GM19025 (cell line): ENCODE results near the gene DAPK2.
A peak's percentile ranks its signal among the peaks of the same experiment; 100 is the strongest.
"Not testable (repeated sequence)": the region's sequence is repeated elsewhere in the genome, so short reads cannot be mapped to it uniquely, and the experiment has no call there.

Experiments
- ATAC-seq: cut with Tn5 transposase; IDR thresholded peaks from one replicate; pipeline ENCODE4 v1.9.1; 2021; ENCODE audit warnings: mild to moderate bottlenecking, low read depth, moderate library complexity; ENCODE audit not compliant: unreplicated experiment

The DAPK2 gene

DNA sequence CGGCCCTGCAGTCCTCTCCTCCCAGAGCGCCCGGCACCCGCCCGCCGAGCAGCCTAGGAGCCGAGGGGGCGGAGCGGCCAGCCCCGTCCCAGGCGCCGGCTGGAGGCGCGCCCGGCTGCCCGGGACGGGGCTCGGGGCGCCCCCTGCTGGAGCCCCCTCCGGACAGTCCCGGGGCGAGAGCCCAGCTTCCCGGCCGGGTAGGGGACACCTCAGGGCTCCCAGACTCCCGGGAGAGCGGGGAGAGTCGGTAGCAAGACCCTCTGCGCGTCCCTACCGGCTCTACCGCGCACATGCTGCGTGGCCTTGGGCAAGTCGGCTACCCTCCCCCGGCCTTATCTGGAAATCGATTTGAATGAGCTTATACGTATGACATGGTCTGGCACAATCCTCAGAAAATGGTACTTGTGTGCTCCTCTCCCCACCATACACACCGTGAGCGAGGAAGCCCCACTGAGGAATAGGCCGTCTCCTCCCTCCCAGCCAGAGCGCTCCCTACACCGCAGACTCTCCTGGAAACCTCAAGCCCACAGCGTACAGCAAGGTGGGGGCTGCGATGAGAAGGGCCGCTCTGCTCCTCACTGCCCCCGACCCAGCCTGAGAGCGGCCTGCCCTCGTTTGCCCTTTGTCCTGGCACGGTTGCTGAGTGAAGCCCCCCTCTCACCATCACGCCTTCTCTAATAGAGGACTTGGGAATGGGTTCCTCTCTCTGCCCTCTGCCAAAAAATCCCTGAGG, at the start of gene DAPK2:
DAPK2 (minus strand) TSS at position 65 of the 733 bp plus-strand sequence. CDS start 6,224 bp downstream, outside the sequence.
- peak; percentile 71 for ATAC-seq

DNA sequence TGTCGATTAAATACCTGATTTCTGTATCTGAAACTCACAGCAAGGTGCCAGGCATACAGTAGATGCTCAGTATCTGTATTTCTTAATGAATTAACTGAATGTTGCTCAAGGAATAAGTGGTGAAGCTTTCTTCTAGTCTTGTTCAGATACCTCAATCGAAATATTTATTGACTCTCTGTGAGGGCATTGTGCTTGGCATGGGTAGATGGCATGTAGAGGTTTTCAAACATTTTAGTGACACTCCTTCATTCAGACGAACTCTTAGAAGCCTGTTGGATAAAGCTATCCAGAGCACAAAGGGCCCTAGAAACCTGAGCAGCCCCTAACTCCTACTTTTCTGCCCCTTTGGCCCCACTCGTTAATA, 49.1 kb upstream of the DAPK2 start:
- ATAC-seq = no peak

- peak; percentile 58 for ATAC-seq
Measured at GRCh38 chr15:64093627-64094417, 47.5 kb upstream of the DAPK2 start, which contains the start of gene CIAO2A. CIAO2A (minus strand) TSS chr15:64093838; CDS start chr15:64093768, 70 bp downstream.

DNA sequence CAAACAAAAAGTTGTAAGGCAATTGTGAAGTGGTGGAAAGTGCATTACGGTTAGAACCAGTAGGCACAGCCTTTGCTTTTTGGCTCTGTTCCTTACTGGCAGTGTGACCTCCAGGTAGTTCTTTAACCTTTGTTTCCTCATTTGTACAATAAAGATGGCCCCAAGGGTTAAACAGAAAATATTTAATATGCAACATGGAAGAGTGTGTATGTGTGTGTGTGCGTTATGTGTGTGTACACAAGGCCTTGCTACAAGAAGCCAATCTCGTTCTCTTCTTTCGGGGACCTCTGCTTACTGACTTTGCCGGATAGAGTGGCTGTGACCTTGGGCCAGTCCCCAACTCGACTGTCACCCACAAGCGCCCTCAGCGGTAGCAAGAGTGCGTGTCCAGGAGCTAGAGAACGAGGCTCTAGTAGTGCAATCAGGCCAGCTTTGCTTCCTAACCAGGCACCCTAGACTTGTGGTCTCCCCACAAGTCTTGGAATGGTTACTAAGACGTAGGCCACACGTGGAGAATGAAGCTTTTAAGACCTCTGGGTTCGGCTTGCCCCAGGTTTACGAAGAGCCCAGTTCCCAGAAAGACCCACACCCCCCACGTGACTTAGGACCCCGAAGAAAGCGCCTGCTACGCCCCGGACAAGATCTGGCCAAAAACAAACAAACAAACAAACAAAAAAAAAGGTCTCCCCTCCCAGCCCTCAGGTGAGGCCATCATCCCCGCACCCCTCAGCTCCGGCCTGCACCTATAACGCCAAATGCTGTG, 46.8 kb upstream of the DAPK2 start:
- ATAC-seq = no peak

- no peak for ATAC-seq
Measured at GRCh38 chr15:64092075-64092820, 46.0 kb upstream of the DAPK2 start.

DNA sequence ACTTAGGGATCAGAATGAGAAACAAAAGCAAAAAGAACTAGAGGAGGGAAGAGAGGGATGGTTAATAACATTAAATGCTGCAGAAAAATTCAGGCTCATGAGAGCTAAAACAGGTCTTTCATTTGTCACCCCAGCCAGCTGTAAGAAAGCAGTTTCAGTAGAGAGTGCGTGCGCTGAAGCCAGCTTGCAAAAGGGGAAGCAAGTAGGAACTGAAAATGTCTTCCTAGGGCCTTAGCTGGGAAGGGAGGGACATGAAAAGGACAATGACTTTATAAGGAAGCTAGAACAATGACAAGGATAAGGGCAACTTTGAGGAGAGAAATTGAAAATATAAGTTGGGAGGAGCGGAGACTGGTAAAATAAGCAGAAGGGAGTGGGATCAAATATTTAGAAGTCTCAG, 44.2 kb upstream of the DAPK2 start:
- ATAC-seq = no peak

- ATAC-seq = no peak
Measured at GRCh38 chr15:64089543-64090280, 43.4 kb upstream of the DAPK2 start.

GRCh38 chr15:64082757-64083156, 36.5 kb upstream of the DAPK2 start:
- no peak for ATAC-seq

DNA sequence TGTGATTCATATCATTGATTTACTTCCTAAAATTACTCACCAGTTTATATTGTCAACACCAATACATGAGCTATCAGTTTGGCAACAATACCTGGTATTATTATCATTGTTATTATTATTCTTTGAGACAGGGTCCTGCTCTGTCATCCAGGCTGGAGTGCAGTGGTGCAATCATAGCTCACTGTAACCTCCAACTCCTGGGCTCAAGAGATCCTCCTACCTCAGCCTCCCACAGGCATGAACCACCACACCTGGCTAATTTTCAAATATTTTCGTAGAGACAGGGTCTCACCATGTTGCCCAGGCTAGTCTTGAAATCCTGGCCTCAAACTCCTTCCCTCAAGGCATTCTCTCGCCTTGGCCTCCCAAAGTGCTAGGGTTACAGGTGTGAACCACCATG, 27.2 kb upstream of the DAPK2 start:
- ATAC-seq = not testable (repeated sequence)

- no peak for ATAC-seq
Measured at GRCh38 chr15:64072812-64073211, 26.5 kb upstream of the DAPK2 start.

DNA sequence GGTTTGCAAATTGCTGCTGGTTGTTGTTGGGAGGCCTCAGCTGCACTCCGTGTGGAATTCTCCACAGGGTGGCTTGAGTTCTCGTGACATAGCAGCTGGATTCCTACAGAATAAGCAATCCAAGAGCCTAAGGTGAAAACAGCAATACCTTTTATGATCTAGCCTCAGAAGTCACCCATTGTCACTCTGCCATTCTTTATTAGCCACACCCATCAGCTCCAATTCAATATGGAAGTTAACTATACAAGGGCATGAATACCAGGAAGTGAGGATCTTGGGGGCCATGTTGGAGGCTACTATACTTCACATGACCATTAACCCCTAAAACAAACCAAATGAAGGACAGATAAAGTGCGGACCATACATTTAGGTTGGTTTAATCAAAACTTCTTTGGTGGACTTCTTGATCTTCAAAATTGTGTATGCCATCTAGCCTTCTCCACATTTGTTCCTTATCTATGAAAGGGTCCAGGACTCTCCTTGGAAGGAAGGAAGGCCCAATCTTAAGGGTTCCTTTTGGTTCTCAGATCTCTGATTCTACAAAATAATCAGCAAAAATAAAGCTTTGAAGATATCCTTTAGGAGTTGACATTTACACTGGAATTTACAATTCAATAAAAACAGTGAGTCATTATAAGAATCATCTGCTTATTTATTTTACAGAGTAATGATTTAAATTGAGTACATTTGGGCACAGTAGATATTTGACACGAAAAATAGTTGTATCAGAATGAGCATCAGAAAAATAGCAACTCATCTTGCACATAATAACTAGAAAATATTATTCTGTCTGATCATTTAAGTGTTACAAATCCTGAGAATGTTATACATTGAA, 25.9 kb upstream of the DAPK2 start:
- no peak for ATAC-seq

GRCh38 chr15:64070965-64071851, 24.9 kb upstream of the DAPK2 start:
- ATAC-seq = no peak

DNA sequence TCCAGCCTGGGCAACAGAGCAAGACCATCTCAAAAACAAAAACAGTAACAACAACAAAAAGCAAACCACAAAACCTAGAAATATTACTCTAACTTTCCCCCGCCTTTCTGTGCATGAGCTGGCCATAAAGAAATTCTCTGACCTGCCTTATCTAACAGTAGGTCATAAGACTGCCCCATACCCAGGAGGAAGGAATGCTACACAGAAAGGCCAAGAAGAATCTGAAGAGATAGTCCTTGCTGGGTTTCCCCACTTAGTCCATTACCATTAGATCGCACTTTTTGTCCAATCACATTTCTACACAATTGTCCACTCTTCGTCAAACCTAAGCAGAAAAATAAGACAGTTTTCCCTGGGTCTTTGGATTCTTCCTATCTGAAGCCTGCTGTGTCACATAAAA, 23.8 kb upstream of the DAPK2 start:
- ATAC-seq = no peak

GRCh38 chr15:64068133-64068532, 21.8 kb upstream of the DAPK2 start:
- ATAC-seq = no peak

- ATAC-seq = no peak
Measured at GRCh38 chr15:64067564-64068030, 21.3 kb upstream of the DAPK2 start.

DNA sequence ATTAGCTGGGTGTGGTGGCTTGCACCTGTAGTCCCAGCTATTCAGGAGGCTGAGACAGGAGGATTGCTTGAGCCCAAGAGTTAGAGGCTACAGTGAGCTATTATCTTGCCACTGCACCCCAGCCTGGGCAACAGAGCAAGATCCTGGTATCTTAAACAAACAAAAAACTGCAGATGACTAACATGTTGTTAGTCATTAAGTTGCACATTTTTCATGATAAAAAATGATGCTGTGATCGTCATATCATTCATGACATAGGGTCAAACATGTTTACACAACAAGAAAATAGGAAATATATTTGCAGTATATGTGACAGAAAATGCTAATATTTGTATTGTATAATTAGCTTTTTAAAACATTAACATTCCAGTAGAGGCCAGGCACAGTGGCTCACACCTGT, 20.2 kb upstream of the DAPK2 start:
- no peak for ATAC-seq

DNA sequence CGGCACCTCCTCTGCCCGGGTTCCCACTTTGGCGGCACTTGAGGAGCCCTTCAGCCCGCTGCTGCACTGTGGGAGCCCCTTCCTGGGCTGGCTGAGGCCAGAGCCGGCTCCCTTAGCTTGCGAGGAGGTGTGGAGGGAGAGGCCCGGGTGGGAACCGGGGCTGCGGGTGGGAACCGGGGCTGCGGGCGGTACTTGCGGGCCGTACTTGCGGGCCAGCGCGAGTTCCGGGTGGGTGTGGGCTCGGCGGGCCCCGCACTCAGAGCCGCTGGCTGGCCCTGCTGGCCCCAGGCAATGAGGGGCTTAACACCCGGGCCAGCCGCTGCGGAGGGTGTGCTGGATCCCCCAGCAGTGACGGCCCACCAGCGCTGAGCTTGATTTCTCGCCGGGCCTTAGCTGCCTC, 14.4 kb upstream of the DAPK2 start:
- ATAC-seq = no peak

GRCh38 chr15:64059104-64059503, 12.8 kb upstream of the DAPK2 start:
- ATAC-seq = not testable (repeated sequence)
